Activated CD8-positive, alpha-beta memory T cell treated with anti-CD3 and anti-CD28 coated beads, Interleukin-2, amount 50 U/mL, for 1 hour (primary cell): ENCODE measurements around the gene GGA3.
"Not testable (repeated sequence)": the region's sequence is repeated elsewhere in the genome, so short reads cannot be mapped to it uniquely, and the experiment has no call there.

Experiments
- DNase-seq: peaks from one replicate; pipeline ENCODE4 v3.0.0-alpha.2; 2020; ENCODE audit errors: extremely low read depth

Gene GGA3, protein sequence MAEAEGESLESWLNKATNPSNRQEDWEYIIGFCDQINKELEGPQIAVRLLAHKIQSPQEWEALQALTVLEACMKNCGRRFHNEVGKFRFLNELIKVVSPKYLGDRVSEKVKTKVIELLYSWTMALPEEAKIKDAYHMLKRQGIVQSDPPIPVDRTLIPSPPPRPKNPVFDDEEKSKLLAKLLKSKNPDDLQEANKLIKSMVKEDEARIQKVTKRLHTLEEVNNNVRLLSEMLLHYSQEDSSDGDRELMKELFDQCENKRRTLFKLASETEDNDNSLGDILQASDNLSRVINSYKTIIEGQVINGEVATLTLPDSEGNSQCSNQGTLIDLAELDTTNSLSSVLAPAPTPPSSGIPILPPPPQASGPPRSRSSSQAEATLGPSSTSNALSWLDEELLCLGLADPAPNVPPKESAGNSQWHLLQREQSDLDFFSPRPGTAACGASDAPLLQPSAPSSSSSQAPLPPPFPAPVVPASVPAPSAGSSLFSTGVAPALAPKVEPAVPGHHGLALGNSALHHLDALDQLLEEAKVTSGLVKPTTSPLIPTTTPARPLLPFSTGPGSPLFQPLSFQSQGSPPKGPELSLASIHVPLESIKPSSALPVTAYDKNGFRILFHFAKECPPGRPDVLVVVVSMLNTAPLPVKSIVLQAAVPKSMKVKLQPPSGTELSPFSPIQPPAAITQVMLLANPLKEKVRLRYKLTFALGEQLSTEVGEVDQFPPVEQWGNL

DNA sequence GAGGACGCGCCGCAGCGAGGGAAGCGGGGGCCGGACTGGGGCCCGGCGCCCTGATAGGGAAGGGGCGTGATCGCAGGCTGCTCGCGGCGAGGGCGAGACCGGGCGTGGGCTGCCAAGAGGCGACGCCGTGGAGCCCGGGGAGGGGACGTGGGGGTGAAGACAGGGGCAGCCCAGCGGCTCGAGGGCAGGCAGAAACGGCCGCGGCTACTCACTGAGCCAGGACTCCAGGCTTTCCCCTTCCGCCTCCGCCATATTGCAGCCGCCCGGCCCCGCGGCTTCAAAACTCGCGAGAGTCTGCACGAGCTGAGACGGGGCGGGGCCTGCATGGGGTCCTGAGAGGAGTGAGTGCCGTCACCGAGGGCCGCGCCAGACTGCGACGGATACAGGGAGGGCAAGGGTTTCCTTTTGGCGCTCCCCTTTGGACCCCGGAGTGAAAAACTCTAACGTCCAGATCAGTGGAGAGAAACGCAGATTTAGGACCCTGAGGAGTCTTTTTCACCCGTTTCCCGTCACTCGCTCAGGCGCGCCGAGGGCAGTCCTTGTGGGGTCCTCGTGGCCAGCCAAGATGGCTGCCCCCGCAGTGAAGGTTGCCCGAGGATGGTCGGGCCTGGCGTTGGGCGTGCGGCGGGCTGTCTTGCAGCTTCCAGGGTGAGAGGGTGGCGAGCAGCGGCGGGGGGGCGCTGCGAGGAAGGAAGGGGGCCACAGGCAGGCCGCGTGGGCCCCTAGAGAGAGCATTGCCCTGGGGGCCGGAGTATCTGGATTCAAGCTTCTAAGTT lies at the start of gene GGA3, which contains the start of gene MRPS7:
Gene GGA3, minus strand, starts transcription at position 271 of the 776 bp plus-strand sequence. Its CDS starts 19 bp downstream, at position 252.
Gene MRPS7, plus strand, starts transcription at position 544 of the 776 bp plus-strand sequence. Its CDS starts 22 bp downstream, at position 566.
- DNase-seq, result peak; percentile 91

DNA sequence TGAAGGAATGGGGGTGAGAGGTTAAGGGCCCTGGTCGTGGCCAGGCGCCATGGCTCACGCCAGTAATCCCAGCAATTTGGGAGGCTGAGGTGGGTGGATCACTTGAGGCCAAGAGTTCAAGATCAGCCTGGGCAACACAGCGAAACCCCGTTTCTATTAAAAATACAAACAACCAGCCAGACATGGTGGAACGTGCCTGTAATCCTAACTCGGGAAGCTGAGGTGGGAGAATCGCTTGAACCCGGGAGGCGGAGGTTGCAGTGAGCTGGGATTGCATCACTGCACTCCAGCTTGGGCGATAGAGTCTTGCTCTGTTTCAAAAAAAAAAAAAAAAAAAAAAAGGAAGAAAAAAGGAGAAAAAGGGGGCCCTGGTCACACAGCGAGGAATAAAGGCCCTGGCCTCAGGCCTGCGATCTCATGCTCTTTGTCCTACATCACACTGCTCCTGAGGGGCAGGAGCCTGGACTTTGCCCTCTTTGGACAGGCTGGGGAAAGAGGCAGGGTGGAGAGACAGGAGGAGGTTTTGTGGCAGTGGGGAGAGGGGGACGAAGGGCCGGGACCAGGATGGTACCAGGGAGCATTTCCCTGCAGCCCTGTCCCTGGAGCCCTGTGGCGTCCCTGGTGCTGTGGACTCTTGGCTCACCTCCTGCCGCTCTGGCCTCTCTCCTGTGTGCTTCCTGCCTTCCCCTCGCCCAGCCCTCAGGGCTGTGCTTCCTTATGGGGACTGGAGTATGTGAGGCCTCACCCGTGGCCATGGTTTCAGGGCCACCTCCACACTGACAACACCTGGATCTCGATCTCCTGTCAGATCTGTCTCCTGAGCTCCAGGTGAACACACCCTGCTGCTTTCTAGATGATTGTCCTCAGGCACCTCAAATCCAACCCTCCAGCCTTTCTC lies 47.6 kb upstream of the GGA3 start:
- no peak for DNase-seq

DNA sequence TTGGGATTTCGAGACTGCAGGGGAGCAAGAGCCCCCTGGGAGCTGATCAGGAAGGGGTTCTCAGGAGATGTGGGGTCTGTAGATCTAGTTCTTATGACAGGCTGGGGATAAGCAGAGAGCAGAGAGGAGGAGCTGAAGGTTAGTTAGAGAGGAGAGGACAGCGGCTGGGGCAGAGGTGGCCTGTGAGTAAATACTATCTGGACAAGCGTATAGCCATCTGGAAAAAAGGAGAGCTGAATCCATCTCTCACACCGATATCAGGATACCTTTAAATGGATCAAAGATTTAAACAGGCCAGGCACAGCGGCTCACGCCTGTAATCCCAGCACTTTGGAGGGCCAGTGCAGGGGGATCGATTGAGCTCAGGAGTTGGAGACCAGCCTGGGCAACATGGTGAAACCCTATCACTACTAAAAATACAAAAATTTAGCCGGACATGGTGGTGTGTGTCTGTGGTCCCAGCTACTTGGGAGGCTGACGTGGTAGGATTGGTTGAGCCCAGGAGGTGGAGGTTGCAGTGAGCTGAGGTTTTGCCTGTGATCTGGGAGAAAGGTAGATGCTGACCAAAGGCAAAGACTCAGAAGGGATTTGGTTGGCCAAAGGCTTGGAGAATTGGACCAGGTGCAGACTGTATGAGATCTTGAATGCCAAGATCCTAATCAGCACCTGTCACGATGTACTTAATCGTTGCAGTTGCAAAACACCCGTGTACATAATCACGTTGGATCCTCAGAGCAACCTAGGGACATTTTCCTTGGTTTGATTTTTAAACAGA lies 46.7 kb upstream of the GGA3 start:
- no peak for DNase-seq

DNA sequence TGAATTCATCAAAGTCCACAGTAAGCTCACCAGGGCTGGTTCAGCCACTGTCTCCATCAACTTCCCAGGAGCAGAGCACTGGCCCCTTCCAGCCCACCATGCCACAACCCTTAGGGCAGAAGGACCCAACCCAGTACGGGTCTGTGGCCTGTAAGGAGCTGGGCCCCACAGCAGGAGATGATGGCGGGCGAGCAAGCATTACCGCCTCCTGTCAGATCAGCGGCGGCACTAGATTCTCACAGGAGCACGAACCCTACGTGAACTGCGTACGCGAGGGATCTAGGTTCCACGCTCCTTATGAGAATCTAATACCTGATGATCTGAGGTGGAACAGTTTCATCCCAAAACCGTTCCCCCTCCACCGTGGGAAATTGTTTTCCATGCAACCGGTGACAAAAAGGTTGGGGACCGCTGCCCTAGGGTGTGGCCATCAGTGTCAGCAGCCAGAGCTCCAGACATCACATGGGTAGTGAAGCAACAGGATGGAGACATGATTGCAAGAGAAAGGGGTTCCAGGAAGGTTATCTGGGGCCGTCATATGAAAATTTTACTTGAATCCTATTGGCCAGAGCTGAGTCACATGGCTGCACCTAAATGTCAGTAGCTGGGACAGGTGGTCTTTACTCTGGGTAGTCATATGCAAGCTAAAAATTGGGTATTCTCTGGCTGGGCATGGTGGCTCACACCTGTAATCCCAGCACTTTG lies 40.2 kb upstream of the GGA3 start:
- DNase-seq, result no peak

DNA sequence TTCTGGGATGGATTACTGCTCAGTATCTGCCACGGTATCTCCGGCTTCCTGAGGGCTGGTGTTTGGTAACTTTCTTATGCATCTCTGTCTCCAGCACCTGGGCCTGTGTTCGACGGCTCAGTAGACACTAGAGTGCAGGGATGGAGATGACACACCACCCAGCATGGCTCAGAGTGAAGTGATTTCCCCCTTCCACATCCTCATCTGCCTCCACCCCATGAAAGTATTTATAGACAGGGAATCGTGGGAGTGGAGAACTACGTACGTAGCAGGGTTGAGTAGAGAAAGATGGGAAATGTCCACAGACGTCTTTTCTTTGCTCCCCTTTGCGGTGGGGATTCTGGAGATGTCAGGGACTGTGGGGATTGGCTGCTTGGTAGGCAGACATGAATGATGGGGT lies 39.6 kb upstream of the GGA3 start:
- DNase-seq, result no peak

DNA sequence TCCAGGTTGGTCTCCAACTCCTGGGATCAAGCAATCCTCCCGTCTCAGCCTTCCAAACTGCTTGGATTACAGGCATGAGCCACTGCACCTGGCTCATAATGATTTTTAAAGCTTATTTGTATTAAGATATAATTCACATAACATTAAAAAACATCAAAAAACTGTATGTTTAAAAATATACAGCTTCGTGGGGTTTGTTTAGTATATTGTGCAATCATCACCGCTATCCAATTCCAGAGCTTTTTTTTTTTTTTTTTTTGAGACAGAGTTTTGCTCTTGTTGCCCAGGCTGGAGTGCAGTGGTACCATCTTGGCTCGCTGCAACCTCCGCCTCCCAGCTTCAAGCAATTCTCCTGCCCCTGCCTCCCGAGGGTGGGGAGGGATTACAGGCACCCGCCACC lies 38.9 kb upstream of the GGA3 start:
- DNase-seq, result no peak

DNA sequence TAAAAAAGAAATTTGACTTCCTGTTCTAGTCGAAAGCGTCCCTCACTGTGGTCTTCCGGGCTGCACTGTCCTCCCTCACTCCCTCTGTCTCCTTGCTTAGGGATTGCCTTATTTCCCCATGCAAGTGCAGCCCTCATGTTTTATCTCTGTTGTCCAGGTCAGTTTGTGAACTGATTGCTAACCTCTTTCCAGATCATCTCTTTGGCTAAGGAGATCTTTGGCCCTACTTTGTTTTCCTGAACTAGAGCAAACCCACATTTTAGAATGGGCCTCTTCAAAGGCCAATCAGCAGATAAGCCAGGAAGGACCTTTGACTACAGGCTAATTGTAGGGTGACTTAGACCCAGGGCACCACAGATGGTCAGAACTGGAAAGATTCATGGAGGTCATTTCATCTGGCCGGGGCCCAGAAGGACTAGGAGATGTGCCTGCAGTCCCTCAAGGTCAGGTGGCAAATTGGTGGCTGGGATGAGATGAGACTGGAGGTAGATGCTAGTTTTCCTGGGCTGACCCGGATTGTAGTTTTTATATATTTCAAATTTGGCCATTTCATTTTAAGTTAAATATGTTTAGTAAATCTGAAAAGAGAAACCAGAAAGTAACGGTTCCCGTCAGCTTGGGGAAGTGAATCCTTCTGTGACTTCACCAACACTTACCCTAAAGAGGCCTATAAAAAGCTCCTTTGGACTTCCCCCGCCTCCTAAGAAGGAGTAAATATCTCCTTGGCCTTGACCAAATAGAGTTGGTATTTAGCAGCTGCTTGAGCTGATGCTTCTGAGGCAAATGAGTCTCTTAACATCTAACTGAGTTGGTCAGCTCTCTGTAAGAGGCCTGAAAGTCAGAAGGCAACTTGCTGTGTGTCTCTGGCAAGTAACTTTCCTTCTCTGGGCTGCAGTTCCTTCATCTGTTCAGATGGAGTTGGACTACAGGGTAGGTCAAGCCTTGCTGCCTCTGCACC lies 34.1 kb upstream of the GGA3 start:
- no peak for DNase-seq

DNA sequence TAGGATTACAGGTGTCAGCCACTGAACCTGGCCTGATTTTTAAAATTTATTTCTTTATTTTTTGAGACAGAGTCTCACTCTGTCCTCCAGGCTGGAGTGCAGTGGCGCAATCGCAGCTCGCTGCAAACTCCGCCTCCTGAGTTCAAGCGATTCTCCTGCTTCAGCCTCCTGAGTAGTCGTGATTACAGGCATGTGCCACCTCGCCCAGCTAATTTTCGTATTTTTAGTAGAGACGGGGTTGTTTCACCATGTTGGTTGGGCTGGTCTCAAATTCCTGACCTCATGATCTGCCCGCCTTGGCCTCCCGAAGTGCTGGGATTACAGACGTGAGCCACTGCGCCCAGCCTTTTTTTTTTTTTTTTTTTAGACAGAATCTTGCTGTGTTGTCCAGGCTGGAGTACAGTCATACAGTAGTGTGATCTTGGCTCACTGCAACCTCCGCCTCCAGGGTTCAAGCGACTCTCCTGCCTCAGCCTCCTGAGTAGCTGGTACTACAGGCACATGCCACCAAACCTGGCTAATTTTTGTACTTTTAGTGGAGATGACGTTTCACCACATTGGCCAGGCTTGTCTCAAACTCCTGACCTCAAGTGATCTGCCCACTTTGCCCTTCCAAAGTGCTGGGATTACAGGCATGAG lies 31.5 kb upstream of the GGA3 start:
- not testable (repeated sequence) for DNase-seq

DNA sequence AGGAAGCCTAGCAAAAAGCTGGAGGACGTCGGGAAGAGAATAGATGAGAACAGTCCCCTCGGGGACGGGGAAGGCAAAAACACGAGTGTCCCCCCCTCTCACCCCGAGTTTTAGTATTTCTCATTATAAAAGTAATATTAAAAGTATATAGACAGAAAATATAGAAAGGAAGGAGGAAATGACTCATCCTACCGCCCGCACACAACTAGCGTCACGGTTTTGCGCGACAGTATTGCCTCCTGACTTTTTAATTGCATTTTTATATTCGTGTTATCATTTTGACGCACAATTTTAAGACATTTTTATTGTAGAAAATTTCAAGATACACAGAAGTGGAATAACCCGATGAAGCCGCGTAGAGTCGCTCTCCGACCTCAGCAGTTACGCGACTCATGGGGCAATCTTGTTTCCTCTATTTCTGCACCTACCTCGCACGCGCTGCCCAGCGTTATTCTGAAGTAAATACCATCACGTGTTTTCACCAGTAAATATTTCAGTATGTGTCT lies 28.5 kb upstream of the GGA3 start:
- peak; percentile 43 for DNase-seq

DNA sequence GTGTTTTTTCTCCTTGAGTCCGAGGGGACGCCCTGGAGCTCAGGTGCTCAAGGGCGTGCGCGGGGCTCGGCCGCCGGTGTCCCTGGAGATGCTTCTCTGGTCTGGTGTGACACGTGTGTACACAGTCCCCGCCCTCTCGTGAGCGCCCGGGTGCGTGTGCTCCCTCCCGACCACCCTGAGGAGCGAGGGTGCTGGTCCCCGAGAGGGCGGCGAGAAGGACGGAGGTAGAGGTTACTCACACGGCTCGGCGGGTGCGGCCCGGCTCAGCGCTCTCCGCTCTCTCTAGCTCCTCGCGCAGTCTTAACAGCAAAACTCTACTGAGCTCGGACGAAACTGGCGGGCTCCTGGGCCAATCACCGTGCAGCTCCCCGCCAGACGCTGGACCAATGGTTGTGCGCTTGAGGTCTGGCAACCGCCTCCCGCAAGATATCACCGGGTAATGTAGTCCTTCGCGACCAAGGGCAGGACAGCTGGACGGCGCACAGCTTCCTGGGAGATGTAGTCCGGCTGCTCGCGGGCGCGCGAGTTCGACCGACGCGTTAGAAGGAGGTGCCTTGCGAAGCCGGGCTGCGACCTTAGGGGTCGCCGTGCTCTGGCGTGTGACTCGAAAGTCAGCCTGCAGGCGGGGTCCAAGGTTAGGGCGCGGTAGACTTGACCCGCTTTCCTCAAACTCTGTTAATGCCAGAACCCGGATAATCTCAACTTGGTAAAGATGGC lies 27.9 kb upstream of the GGA3 start, which contains the start of gene SLC25A19:
Gene SLC25A19, minus strand, starts transcription at position 319 of the 717 bp plus-strand sequence. CDS start 2,669 bp downstream, outside the sequence.
- DNase-seq, result peak; percentile 95

DNA sequence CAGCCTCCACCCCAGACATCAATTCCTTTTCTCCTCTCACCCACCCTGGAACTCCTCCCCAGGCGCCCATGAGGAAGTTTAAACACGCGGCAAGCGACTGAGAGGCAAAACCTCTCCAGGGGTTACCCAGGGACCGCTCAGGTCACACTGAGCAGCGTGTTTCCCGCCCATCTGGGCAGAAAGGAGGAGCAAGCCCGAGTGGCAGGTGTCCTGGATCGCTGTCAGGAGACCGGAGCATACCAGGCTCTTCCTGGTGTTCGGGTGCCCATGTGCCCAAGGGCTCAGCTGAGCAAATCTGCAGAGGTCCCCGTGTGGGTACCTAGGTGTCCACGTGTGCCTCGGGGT lies 27.3 kb upstream of the GGA3 start:
- no peak for DNase-seq

DNA sequence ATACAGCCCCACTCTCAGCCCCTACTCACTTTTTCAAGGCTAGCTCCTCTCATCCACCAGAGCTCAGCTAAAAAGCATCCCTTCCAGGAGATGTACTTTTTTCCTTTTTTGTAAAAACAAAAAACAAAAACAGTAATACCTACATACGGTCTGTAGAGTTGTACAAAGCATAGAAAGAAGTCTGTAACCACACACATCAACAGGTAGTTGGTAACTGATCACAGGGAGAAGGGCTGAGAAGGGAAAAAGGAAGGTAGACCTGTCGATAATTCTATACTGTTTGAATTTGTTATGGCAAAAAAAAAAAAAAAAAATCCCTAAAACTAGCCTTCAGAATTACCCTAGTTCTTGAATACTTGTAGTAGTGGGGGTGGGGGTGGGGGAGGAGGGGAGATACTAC lies 27.0 kb upstream of the GGA3 start:
- DNase-seq, result no peak

DNA sequence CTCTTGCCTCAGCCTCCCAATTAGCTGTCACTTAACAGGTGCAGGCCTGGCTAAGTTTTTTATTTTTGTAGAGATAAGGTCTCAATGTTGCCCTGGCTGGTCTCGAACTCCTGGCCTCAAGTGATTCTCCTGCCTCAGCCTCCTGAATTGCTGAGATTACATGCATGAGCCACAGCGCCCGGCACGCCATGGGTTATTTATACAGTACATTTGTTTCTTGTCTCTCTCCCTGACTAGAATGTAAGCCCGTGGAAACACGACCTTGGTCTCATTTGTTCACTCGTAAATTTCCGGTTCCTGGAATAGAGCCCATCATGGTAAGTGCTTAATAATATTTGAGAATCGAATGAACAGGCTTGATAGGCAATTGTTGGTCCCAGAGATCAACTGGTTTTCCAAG lies 25.8 kb upstream of the GGA3 start:
- DNase-seq, result no peak

DNA sequence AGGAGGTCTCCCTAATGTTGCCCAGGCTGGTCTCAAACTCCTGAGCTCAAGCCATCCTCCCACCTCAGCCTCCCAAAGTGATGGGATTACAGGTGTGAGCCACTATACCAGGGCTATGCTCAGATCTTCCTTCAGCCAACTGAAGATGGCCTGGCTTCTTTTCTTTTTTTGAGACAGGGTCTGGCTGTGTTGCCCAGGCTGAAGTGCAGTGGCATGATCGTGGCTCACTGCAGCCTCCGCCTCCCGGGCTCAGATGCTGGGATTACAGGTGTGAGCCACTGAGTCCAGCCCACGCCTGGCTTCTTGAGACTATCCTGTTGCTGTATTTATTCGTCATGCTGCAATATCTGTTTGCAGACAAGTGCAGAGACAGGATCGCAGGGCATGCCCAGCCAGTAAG lies 23.7 kb upstream of the GGA3 start:
- no peak for DNase-seq

DNA sequence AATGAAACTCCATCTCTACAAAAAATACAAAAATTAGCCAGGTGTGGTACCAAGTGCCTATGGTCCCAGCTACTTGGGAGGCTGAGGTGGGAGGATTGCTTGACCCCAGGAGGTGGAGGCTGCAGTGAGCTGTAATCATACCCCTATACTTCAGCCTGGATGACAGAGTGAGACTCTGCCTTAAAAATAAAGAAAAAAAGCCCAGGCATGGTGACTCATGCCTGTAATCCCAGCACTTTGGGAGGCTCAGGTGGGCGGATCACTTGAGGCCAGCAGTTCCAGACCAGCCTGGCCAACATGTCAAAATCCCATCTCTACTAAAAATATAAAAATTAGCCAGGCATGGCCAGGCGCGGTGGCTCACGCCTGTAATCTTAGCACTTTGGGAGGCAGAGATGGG lies 18.8 kb upstream of the GGA3 start:
- not testable (repeated sequence) for DNase-seq

DNA sequence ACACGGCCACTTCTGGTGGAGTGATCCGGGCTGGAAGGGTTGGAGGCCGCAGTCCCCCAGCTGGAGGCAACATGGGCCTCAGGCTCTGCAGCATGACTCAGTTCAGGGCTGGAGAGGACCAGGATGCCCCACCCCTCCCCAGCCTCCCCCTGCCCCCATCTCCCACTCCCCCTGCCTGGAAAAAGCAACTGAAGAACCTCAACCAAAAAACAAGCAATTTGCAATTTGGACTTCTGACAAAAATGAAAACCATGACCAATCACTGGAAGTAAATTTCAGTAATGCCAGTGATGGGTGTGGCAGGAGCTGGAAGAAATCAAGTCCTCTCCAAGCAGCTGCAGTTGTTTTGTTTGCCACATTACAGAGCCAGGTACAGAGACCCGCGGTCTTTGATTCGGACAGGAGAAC lies 16.3 kb upstream of the GGA3 start:
- no peak for DNase-seq
